Measurements from ENCODE around the gene CIROP.

Gene CIROP

GRCh38 chr14:23104591-23105347 lies at the start of gene CIROP:
Gene CIROP, minus strand, starts transcription at chr14:23104989. Its CDS starts 69 bp downstream, at chr14:23104920.
- no peak for DNase-seq (ENCODE audit: low read depth in 3 of 3)

DNA sequence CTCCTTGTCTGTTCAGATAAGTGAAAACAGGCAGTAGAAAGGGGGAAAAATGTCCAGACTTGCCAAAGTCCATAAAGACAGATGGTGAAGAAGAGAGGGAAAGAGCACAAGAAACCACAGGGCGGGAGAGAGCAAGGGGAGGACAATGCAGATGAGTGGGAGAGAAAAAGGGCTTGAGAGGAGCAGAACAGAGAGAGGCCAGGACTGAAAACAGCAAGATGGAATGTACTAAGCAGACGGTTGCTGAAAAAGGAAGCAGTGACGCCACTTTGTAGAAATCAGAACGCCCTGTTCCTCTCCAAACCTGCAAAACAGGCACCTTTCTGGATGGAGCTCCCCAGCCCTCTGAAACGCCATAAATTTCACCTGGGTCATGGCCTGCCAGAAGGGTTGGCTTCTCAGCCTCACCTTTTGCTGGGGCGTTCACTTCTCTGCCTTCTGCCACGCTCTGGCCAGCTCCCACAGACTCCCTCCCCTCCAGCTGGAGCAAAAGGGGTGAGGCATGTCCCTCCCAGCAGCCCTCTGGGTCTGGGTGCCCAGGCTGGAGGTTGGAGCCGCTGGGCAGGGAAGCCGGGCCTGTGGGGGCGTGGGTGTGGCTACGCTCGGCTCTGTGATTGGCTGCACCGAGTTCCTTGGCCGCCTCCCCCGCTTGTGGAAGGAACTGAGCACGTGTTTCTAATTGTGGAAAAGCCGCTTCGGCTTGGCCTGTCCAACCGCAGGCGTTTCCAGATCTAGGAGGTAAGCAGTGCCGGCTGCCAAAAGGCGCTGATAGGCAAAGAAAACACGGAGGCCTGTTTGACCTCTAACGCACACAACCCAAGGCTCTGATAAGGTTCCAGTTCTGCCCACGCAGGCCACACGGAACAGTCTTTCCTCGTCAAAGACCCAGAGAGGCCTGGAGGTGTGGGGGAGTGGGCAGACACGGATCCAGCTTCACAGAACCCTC lies 49.3 kb upstream of the CIROP start:
- DNase-seq (ENCODE audit: low read depth in 3 of 3) = no peak

GRCh38 chr14:23151342-23151741 lies 46.6 kb upstream of the CIROP start:
- DNase-seq (ENCODE audit: low read depth in 3 of 3) = no peak

DNA sequence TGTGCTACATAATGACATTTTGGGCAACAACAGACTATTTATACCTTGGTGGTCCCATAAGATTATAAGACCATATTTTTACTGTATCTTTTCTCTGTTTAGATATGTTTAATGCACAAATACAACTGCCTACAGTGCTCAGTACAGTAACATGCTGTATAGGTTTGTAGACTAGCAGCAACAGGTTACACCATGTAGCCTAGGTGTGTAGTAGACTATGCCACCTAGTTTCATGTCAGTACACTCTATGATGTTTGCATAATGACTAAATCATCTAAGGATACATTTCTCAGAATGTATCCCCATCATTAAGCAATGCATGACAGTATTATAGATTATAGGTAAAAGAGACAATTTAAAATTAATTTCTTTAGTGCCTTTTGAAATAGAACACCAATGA lies 45.0 kb upstream of the CIROP start:
- DNase-seq (ENCODE audit: low read depth in 3 of 3) = no peak

DNA sequence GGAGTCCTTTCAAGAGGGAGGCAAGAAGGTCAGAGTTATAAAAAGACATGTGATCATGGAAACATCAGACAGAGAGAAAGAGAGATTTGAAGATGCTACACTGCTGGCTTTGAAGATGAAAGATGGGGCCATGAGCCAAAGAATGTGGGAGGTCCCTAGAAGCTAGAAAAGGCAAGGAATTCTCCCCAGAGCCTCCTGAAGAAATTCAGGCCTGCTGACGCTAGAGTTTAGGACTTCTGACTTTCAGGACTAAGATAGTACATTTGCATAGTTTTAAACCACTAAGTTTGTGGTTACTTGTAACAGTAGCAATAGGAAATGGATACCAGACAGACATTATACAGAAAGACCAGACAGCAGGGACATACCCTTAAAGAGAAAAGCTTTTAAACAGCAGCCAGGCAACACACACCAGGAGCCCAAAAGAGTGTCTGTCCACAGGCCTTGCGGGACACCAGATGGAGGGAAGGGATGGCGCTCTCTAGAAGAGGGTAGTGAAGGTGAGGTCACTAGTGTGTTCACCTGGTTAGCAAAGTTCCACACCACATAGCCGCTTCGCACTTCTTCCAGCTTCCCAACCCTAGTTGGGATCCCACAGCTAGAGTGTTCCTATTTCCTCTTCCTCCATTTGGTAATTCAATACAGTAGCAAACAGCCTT lies 43.9 kb upstream of the CIROP start:
- no peak for DNase-seq (ENCODE audit: low read depth in 3 of 3)

DNA sequence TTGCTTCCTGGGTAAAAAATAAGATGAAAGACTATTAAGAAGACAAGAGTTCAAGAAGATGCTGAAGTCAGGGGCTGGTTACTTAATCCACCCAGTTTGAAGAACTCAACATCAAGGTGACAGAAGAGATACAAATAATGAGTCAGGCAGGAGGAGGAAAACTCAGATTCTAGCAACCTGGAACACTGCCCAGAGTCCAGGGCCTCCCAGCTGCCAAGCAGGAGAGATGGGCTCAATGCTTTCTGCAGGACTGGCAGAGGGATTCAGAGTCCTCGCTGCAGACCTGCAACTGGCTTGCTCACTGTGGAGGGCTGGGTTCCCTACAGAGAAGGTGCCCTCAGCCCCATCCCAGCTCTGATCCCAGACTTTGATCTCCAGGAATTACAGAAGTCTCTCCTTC lies 42.9 kb upstream of the CIROP start:
- no peak for DNase-seq (ENCODE audit: low read depth in 3 of 3)

DNA sequence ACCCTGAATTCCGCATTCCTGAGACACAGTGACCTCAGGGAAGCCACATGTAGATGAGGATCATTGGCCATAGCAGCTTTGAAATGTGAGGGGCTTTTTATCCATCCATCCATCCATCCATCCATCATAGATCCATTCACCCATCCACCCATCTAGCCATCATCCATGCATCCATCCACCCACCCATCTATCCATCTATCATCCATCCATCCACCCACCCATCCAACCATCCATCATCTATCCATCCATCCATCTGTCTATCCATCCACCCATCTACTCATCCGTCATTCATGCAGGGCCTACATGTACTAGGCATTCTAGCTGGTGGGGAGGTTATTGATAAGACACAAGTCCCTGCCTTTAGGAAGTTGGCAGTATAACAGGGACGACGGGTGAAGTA lies 42.2 kb upstream of the CIROP start:
- DNase-seq (ENCODE audit: low read depth in 3 of 3) = no peak

DNA sequence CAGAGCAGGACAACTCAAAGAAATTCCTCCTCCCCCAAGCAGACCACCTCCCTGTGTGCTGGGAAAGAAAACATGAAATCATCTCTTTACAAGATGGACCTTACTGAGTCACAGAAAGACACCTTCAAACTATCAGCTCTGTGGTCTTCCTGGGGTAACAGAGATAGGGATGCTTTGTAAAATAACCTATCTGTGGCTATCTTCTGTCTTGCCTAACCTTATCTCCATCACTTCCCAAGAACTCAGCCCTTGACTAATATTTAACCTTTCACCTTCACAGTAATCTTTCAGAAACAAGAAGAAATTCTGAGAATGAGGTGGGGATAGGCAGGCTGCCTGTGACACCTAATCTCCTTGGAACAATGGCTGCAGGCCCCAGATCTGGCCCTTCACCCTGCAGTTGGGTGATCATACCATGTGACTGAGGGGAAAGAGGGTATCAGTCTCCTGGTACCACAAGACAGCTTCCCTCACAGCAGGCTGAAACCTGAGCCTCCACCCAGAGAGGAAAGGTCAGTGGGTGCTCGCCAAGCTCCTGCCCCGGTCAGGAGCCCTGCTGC lies 41.6 kb upstream of the CIROP start:
- DNase-seq (ENCODE audit: low read depth in 3 of 3) = no peak

DNA sequence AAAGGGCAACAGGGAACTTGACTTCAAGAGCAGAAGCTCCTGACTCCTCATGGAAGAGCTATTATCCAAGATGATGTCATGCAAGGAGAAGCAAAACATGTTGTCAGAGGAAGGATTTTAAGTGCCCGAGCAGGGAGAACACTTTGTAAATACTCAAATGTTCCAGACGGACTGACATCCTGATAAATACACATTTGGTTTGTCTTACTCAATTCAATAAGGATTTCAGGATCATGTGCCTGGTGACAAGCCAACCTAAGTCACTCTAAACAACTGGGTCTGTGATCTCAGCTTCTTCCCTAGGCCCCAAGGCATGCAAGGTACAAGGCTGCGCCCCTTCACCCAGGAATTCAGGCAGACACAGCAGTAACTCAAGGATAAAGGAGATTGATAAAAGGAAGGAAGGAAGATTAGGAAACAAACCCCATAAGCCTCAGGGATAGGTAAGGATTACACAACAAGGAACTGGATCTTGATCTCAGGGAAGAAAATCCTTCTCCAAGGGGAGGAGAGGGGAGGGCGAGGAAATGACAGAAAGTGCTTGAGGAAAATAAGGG lies 41.1 kb upstream of the CIROP start:
- no peak for DNase-seq (ENCODE audit: low read depth in 3 of 3)

- DNase-seq (ENCODE audit: low read depth in 3 of 3) = no peak
Observed at GRCh38 chr14:23143911-23144310, 39.1 kb upstream of the CIROP start.

DNA sequence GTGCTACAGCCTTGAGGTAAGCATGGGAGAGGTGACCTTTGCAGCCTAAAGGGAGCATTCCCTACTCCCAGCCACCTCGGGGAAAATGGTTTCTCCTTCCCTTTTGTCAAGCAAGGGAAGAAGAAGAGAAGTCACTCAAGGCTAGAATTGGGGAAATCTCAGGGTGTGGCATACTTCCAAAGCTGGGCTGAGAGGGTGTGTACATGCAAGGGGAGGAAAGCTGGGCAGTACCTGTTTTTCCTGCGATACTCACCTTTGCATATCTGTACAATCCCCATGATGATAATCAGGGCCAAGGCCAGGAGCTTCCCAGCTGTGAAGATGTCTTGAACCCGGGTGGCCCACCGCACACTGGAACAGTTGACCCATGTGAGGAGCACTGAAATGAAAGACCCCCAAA lies 38.0 kb upstream of the CIROP start:
- DNase-seq (ENCODE audit: low read depth in 3 of 3) = no peak

GRCh38 chr14:23141706-23142444 lies 37.1 kb upstream of the CIROP start:
- no peak for DNase-seq (ENCODE audit: low read depth in 3 of 3)

DNA sequence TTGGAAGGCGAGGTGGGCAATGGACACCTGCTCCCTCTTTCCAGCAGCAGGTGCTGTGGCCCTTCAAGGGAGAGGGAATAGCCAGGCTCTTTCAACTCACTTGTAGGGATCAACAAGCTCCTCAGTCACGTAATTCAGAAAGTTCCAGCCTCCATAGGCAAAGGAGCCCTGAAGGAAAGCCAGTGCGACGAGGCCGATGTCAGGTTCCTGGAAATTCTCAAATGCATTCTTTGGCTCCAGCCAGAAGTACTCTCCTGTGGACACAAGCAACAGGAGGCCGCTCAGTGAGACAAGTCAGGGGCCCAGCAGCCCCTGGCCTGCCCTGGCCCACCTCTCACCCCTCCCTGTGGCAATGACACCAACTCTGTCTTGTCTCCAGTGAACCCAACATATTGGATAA lies 35.6 kb upstream of the CIROP start:
- DNase-seq (ENCODE audit: low read depth in 3 of 3) = no peak

- no peak for DNase-seq (ENCODE audit: low read depth in 3 of 3)
Observed at GRCh38 chr14:23139874-23140273, 35.1 kb upstream of the CIROP start.

- DNase-seq (ENCODE audit: low read depth in 3 of 3) = no peak
Observed at GRCh38 chr14:23137813-23138535, 33.2 kb upstream of the CIROP start.

DNA sequence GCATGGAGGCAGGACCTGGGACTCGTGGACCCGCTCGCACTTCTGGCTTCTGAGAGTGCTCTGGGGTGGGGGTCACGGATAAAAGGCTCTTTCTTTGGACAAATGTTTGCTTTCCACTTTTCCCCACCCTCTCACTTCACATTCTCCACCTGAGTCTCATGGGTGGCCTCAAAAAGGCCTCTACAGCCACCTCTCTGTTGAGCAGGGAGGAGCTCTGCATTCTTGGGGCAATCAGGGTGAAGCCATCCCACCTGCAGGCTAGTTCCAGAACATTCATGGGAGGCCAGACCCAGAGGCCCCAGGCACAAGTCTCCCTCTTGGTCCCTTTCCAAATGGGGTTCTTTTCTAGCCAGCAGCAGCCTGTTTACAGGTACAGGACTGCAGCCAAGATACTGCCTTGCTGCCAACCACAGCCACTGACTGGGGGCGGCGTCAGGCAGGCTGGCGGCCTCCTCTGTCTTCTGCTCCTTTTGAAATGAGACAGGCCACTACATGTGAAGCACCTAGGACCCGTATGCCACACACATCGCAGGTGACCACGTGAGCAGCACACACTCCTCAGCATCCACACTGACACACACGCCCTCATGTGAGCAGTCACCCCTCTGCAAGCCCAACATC lies 32.5 kb upstream of the CIROP start:
- no peak for DNase-seq (ENCODE audit: low read depth in 3 of 3)

DNA sequence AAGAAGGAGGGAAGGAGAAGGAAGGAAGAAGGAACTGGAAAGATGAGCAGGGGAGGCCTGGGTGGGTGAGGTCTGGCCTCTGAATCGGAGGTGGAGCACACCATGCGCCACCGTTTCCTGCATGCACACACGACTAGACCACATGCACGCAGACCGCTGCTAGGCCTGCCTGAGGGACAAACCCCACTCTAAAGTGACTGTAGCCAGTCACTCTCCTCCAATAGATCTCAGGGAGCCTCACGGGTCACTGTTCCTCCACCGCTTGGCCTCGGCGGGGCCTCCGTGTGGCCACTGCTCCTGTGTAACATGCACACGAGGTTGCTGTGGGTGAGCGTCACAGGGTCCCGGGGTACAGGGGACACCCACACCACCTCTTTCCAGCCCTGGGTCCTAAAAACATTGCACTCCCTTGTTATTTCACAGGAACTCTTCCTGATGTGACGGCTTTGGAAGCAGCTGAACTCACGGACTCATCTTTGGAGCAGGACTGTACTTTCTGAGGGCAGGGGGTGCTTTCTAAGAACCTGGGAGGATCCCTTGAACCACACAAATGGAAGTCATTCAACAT lies 31.9 kb upstream of the CIROP start:
- DNase-seq (ENCODE audit: low read depth in 3 of 3) = no peak

GRCh38 chr14:23132970-23133369 lies 28.2 kb upstream of the CIROP start:
- DNase-seq (ENCODE audit: low read depth in 3 of 3) = no peak

GRCh38 chr14:23131482-23131881 lies 26.7 kb upstream of the CIROP start:
- DNase-seq (ENCODE audit: low read depth in 3 of 3) = no peak

DNA sequence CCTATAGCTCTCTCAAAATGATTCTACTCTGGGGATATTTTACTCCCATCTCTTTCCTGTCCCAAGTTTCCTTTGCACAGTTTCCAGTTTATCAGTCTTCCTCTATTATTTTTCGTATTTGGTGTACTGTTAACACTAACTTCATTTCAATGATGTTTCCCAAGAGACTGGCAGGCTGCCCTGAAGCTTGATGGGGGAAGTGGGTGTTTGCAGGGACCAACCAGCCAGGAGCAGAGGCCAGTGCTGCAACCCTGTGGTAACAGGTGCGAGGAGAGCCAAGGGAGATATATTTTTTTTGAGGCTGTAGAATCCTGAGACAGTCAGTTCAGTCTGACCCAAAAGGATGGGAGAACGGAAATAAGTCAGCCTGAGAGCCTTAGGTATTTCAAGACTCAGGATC lies 26.1 kb upstream of the CIROP start:
- no peak for DNase-seq (ENCODE audit: low read depth in 3 of 3)

Measured in stimulated activated CD4-positive, alpha-beta T cell treated with anti-CD3 and anti-CD28 coated beads, TNF-alpha, amount 100 ng/mL, for 4 hours (primary cell).